ENCODE measurements around the gene ANAPC2. TPM values are rescaled to one million over a fixed set of nuclear protein-coding genes. Genes with fewer than 3 reads are reported as not detected.
A peak's percentile ranks its signal among the peaks of the same experiment; 100 is the strongest.

ANAPC2 gene
- total RNA-seq, 4 donors from 2014 or later: 14.0 to 34.1 (median 25.1) TPM

DNA sequence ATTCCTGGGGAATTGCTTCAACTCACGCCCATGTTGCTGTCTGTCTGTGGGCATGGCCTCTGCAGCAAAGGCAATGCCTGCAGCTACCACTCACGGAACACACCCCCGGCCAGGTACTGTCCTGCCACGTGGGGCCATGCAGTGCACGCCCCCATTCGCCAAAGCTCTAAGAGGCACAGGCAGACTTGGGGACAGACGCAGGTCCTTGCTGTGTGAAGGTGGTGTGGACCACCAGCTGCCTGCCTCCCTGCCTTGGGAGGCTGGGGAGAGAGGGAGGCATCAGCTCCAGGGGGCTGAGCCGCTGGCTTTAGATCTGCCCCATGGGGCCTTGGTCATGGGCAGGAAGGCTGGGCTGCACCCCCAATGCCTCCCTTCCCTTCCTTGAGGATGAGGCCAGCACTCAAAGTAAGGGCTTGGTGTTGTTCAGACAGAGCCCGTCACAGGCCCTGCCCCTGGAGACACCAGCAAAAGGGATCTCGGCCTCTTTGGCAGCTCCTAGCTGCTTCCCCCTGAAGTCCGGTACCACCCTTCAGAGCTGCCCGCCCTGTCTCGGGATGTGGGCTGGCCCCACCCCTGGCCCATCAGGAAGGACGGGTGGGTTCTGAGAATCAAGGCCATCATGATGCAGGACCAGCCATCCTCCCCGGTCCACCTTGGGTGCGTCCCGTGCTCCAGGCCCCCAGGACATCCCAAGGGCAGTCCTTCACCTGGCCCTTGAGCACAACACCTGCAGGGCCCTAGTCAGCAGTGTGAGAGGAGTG, 47.1 kb downstream of the ANAPC2 start:
- no peak for DNase-seq
- Histone ChIP-seq H3K9me3 (no peaks in the 10 kb centered on the region), H3K27ac (no peak overlapping the region), H3K4me1 (peaks cover 0 to 20% (median 11%) of the 10 kb centered on the region in 3 donors), H3K36me3 (no peaks in the 10 kb centered on the region), H3K4me3 (no peak overlapping the region), H3K27me3 (peaks cover 0 to 94% (median 34%) of the 10 kb centered on the region in 4 donors)
- TF ChIP-seq POLR2A (IDR thresholded peaks at IDR 0.05) (no peak), CTCF (IDR thresholded peaks at IDR 0.05) (no peak)
- WGBS, 2 donors: 80% methylated on average over 1 of the region's 17 CpGs; no CpG with 5 or more reads in 1 of the 2 donors
- intact Hi-C loops (cut with DNase I): no loop called here

DNA sequence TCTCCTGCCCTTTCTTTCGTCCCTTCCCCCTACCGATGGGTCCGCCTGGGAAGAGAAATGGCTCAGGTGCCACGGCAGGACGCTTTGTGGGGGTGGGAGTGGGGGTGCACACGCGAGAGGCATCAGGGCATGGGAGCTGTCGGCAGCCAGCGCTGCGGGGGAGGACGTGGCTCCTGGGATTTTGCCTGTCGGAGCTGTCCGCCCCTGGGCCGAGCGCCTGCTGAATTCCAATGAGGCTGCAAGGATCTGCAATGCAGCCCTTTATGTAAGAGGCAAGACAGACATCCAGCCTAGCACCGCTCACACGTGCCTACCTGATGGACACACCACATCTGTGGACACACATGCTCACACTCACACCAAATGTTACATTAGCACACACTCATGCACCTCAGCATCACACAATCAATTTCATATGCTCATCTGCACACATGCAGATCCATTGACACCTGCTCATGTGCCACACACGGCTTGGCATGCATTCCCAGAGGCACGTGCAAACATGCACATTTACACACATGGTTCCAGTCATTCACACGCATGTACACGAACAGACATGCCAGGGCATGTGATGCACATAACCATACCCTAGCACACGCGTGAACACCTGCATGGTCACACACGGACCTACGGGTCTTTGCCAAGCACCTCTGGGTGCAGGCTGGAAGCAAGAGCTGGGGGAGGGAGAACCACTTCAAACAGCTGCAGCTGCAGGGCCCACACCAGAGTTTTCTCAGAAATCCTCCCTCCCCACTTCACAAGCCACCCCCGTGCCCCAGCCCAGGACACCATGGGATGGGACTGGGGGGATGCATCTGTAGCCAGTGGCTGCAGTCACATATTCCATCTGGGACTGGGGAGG, 48.0 kb downstream of the ANAPC2 start:
- 48 to 59% methylated on average over 9 to 17 of the region's 26 CpGs for WGBS, 2 donors
- Histone ChIP-seq H3K27me3 (peaks cover 0 to 94% (median 35%) of the 10 kb centered on the region in 4 donors), H3K4me3 (no peak overlapping the region), H3K9me3 (no peaks in the 10 kb centered on the region), H3K27ac (no peak overlapping the region), H3K36me3 (no peaks in the 10 kb centered on the region), H3K4me1 (peaks cover 0 to 25% (median 13%) of the 10 kb centered on the region in 3 donors)
- TF ChIP-seq CTCF (IDR thresholded peaks at IDR 0.05) (no peak), POLR2A (IDR thresholded peaks at IDR 0.05) (no peak)
- DNase-seq: no peak
- intact Hi-C loops (cut with DNase I): no loop called here

DNA sequence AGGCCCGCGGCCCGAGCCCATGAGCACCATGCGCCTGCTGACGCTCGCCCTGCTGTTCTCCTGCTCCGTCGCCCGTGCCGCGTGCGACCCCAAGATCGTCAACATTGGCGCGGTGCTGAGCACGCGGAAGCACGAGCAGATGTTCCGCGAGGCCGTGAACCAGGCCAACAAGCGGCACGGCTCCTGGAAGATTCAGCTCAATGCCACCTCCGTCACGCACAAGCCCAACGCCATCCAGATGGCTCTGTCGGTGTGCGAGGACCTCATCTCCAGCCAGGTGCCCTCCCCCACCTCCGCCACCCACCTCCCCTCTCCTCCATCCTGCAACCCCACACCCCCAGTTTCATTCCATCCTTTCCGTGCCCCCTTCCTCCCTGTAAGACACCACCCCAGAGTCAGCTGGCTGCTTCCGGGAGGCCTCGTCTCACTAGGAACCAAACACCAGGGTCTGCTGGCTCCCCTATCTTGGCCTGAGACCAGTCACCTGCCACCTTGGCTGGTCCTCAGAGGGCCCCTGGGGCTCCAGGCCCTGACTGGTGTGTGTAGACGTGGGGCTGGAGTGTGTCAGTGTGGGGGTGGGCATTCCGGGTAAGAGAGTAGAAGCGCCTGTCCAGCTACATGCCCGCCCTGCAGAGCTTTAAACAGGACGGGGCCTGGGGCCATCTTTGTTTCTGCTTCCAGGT, 48.8 kb downstream of the ANAPC2 start:
- no peaks in the 10 kb centered on the region for H3K9me3 ChIP-seq
- no peak overlapping the region for H3K4me3 ChIP-seq
- H3K27ac ChIP-seq: no peak overlapping the region
- TF ChIP-seq POLR2A (IDR thresholded peaks at IDR 0.05): no peak
- TF ChIP-seq CTCF (IDR thresholded peaks at IDR 0.05): no peak
- WGBS, 2 donors: 41 to 53% methylated on average over 5 to 21 of the region's 37 CpGs
- DNase-seq: no peak
- intact Hi-C loops (cut with DNase I): no loop called here
- peaks cover 0 to 25% (median 13%) of the 10 kb centered on the region in 3 donors for H3K4me1 ChIP-seq
- peaks cover 0 to 99% (median 35%) of the 10 kb centered on the region in 4 donors for H3K27me3 ChIP-seq
- H3K36me3 ChIP-seq: no peaks in the 10 kb centered on the region

- Histone ChIP-seq H3K4me3 (peak within 1 kb of the TSS in 1 of 4 donors; percentile 34), H3K27me3 (peaks cover 0 to 99% (median 35%) of the 10 kb centered on the region in 4 donors), H3K36me3 (no peaks in the 10 kb centered on the region), H3K27ac (no peak within 1 kb of the TSS), H3K4me1 (peaks cover 0 to 25% (median 13%) of the 10 kb centered on the region in 3 donors), H3K9me3 (no peaks in the 10 kb centered on the region)
- DNase-seq: no peak
- intact Hi-C loops (cut with DNase I): no loop called here
- 0% methylated on average over 4 of the region's 104 CpGs; no CpG with 5 or more reads in 1 of the 2 donors for WGBS, 2 donors
- TF ChIP-seq CTCF (IDR thresholded peaks at IDR 0.05): no peak
- TF ChIP-seq POLR2A (IDR thresholded peaks at IDR 0.05): no peak
Observed at GRCh38 chr9:137138722-137139467, 49.5 kb downstream of the ANAPC2 start, which contains the start of gene GRIN1. Gene GRIN1, plus strand, starts transcription at chr9:137139154. Its CDS starts 333 bp downstream, at chr9:137139487.

Measured in esophagus squamous epithelium (tissue), 5 donors.